ENCODE results near the gene MAP2. TPM values are rescaled to one million over a fixed set of nuclear protein-coding genes. Genes with fewer than 3 reads are reported as not detected.

The MAP2 gene
- total and polyA plus RNA-seq, 7 donors = 0.72 to 6.5 (median 1.8) TPM

GRCh38 chr2:209578394-209579001, 154.7 kb downstream of the MAP2 start:
- WGBS, 3 donors = 53 to 56% (median 54%) methylated on average over 3 of the region's 3 CpGs
- Histone ChIP-seq H3K36me3 (ENCODE audit: insufficient read depth in 1 of 2, low read depth in 1 of 2) (no peaks in the 10 kb centered on the region), H3K4me3 (no peak overlapping the region), H3K27ac (no peak overlapping the region), H3K4me1 (no peaks in the 10 kb centered on the region), H3K27me3 (ENCODE audit: insufficient read depth in 3 of 3, low read length in 2 of 3) (no peaks in the 10 kb centered on the region), H3K9me3 (no peaks in the 10 kb centered on the region)
- TF ChIP-seq CTCF (IDR thresholded peaks at IDR 0.05) = no peak
- intact Hi-C loops (cut with DNase I) = no loop called here
- no peak for ATAC-seq
- DNase-seq = no peak

DNA sequence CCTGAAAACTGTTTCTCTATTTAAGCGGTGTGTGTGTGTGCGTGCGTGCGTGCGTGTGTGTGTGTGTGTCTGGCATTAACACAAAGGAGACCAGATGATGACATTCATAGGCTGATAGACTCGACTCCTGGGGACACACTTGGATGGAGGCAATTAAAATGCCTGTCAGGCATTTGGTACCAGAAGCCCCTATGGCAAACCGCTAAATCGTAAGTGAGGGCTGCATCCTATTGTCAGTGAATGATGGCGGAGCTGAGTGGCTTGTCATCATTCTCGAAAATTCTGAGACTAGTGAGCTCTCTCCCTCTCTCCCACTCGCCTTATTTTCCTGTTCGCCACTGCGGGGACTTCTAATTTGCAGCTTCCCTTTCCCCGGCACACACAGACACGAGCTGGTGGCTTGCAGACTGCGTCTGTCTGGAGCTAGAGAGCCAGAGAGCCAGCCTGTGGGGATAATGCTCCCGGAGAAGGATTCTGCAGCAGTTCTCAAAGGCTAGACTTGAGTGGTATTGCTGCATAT, 155.4 kb downstream of the MAP2 start:
- WGBS, 3 donors = 16 to 25% (median 22%) methylated on average over 17 of the region's 17 CpGs

DNA sequence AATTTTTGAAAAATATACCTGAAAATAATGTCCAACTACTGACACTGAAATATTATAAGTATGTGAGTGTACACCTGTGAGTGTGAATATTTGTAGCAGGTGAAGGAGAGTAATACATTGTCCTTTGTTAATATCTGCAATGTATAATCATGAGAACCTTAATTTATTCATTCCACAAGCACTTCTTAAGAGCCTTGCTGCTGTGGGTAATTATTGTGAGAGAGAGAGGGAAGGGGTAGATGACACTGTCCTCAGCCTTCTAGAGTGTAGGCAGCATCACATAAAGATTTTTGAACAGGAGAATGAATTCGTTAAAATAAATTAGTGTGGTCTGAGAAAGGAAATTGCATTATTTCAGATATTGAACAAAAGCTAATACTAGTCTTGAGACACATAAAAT, 157.2 kb downstream of the MAP2 start:
- Histone ChIP-seq H3K27me3 (ENCODE audit: insufficient read depth in 3 of 3, low read length in 2 of 3) (no peaks in the 10 kb centered on the region), H3K9me3 (no peaks in the 10 kb centered on the region), H3K4me3 (no peak overlapping the region), H3K27ac (no peak overlapping the region), H3K36me3 (ENCODE audit: insufficient read depth in 1 of 2, low read depth in 1 of 2) (no peaks in the 10 kb centered on the region), H3K4me1 (no peaks in the 10 kb centered on the region)
- intact Hi-C loops (cut with DNase I) = no loop called here
- WGBS, 3 donors = 90 to 97% (median 97%) methylated on average over 1 of the region's 1 CpG
- DNase-seq (no peak), ATAC-seq (no peak)
- TF ChIP-seq CTCF (IDR thresholded peaks at IDR 0.05) = no peak

More for the DNA sequence above, 155.4 kb downstream of the MAP2 start:
- Histone ChIP-seq H3K4me3 (peak overlapping the region; percentile 42), H3K4me1 (no peaks in the 10 kb centered on the region), H3K9me3 (no peaks in the 10 kb centered on the region), H3K27ac (no peak overlapping the region), H3K36me3 (ENCODE audit: insufficient read depth in 1 of 2, low read depth in 1 of 2) (no peaks in the 10 kb centered on the region), H3K27me3 (ENCODE audit: insufficient read depth in 3 of 3, low read length in 2 of 3) (no peaks in the 10 kb centered on the region)
- intact Hi-C loops (cut with DNase I) = no loop called here
- no peak for TF ChIP-seq CTCF (IDR thresholded peaks at IDR 0.05)
- DNase-seq = no peak
- no peak for ATAC-seq

GRCh38 chr2:209582281-209582680, 158.4 kb downstream of the MAP2 start:
- no peak for TF ChIP-seq CTCF (IDR thresholded peaks at IDR 0.05)
- H3K27ac ChIP-seq = no peak overlapping the region
- 82 to 90% (median 88%) methylated on average over 3 of the region's 3 CpGs for WGBS, 3 donors
- intact Hi-C loops (cut with DNase I) = no loop called here
- DNase-seq = no peak
- no peaks in the 10 kb centered on the region for H3K9me3 ChIP-seq
- ATAC-seq = no peak
- H3K27me3 ChIP-seq (ENCODE audit: insufficient read depth in 3 of 3, low read length in 2 of 3) = no peaks in the 10 kb centered on the region
- no peaks in the 10 kb centered on the region for H3K4me1 ChIP-seq
- no peak overlapping the region for H3K4me3 ChIP-seq
- H3K36me3 ChIP-seq (ENCODE audit: insufficient read depth in 1 of 2, low read depth in 1 of 2) = no peaks in the 10 kb centered on the region

GRCh38 chr2:209584472-209584871, 160.6 kb downstream of the MAP2 start:
- no peak overlapping the region for H3K27ac ChIP-seq
- H3K36me3 ChIP-seq (ENCODE audit: insufficient read depth in 1 of 2, low read depth in 1 of 2) = no peaks in the 10 kb centered on the region
- ATAC-seq (no peak), DNase-seq (no peak)
- H3K4me1 ChIP-seq = no peaks in the 10 kb centered on the region
- no peak for TF ChIP-seq CTCF (IDR thresholded peaks at IDR 0.05)
- intact Hi-C loops (cut with DNase I) = no loop called here
- no peaks in the 10 kb centered on the region for H3K9me3 ChIP-seq
- no peaks in the 10 kb centered on the region for H3K27me3 ChIP-seq (ENCODE audit: insufficient read depth in 3 of 3, low read length in 2 of 3)
- H3K4me3 ChIP-seq = no peak overlapping the region

All from psoas muscle (tissue), 8 donors.